Epidermal melanocyte (primary cell): Measurements from ENCODE around the gene ZNF333.
"Not testable (repeated sequence)": the region's sequence is repeated elsewhere in the genome, so short reads cannot be mapped to it uniquely, and the experiment has no call there.

Experiments used
- DNase-seq: peaks from one replicate; pipeline ENCODE4 v3.0.0; 2011; ENCODE audit warnings: low spot score; ENCODE audit not compliant: insufficient read length

ZNF333 gene

GRCh38 chr19:14768001-14768400 lies 78.2 kb downstream of the ZNF333 start:
- DNase-seq: no peak

GRCh38 chr19:14769201-14769600 lies 79.4 kb downstream of the ZNF333 start:
- DNase-seq: no peak

DNA sequence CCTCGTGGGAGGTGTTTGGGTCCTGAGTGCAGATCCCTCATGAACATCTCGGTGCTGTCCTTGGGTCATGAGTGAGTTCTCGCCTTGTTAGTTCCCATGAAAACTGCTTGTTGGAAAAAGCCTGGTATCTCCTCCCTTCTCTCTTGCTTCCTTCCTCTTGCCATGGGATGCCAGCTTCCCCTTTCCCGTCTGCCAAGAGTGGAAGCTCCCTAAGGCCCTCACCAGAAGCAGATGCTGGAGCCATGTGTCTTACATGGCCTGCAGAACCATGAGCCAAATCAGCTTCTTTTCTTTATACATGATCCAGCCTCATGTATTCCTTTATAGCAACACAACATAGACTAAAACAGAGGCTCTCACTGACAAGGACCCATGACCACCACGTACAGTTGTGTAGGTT lies 80.3 kb downstream of the ZNF333 start:
- DNase-seq: no peak

GRCh38 chr19:14770944-14771839 lies 81.3 kb downstream of the ZNF333 start:
- DNase-seq: no peak

DNA sequence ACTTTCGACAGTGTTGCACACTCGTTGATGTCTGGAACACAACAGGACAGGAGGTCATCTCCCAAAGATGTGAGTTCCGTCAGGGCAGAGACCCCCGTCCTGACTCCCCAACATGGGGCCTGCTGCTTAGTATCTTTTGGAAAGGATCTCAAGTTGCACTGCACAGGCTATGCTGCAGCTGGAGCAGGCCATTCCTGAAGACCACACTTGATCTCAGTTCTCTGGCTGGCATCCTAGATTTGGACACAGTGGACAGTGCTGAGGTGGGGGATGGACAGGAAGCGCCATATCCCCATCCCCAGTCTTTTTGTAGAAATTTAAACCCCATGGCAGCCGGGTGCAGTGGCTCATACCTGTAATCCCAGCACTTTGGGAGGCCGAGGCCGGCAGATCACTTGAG lies 82.6 kb downstream of the ZNF333 start:
- DNase-seq: no peak

- DNase-seq: no peak
Measured at GRCh38 chr19:14772995-14773394, 83.1 kb downstream of the ZNF333 start.

GRCh38 chr19:14773722-14774121 lies 83.9 kb downstream of the ZNF333 start:
- DNase-seq: not testable (repeated sequence)

- DNase-seq: no peak
Measured at GRCh38 chr19:14774373-14774772, 84.5 kb downstream of the ZNF333 start.

GRCh38 chr19:14775326-14775725 lies 85.5 kb downstream of the ZNF333 start:
- DNase-seq: not testable (repeated sequence)

DNA sequence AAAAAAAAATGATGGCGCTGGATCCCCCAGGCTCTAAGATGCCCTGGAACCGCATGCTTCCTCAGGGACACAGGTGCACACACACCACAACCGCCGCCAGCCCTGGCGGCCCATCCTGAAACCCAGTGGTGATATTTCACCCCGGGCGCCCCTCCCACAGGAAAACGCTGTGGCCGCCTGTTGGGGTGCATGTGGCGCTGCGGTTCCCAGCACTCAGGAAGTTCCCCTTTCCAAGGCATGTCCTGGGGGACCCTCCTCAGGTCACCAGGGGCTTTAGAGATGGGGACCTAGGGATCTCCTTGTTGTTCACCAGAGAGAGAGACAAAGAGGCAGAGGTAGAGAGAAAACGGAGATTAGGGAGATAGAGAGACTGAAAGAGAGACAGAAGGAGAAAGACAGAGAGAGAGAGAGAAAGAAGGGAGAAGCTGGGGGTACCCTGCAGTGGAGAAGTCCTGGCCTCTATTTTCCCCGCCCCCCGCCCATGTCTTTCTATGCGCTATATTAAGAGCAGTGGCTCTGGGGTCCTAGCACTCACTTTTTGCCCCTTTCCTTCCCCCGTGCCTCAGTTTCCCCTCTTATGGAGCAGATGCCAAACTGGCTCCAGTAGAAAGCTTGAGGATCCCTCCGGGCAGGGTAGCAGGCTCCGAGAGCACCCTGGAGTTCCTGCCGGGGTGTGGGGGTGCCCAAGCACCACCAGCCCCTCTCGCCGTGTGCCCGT lies 86.2 kb downstream of the ZNF333 start:
- no peak for DNase-seq

GRCh38 chr19:14777645-14778044 lies 87.8 kb downstream of the ZNF333 start:
- DNase-seq: not testable (repeated sequence)

- not testable (repeated sequence) for DNase-seq
Measured at GRCh38 chr19:14778110-14778845, 88.4 kb downstream of the ZNF333 start, which contains the start of gene ADGRE2. TSS of gene ADGRE2 (minus strand) at chr19:14778560. CDS start at chr19:14776756, 1,804 bp downstream.

DNA sequence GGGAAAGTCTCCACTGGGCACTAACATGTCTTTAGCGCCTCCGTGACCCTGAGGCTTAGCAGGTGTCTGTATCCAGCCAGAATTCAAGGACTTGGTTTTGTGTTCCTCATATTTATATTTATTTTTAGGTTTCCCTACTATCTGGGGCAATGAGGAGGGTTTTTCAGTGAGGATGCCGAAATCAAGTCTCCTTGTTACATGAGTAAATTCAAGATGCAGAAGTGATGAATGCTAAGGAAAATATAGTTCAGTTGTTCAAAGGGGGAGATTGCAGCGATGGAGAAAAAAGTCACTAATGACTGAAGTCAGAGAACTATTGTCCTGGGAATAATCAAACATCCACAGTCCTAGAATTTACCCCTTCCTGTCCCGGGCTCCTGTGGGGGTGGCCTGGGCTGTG lies 89.3 kb downstream of the ZNF333 start:
- DNase-seq: no peak

- DNase-seq: not testable (repeated sequence)
Measured at GRCh38 chr19:14780622-14781225, 90.9 kb downstream of the ZNF333 start.

- DNase-seq: not testable (repeated sequence)
Measured at GRCh38 chr19:14781713-14782536, 92.1 kb downstream of the ZNF333 start.

GRCh38 chr19:14782626-14783409 lies 93.0 kb downstream of the ZNF333 start:
- DNase-seq: no peak
